ENCODE results near the gene PIGU. TPM values are rescaled to one million over a fixed set of nuclear protein-coding genes. Genes with fewer than 3 reads are reported as not detected.
"Not testable (repeated sequence)": the region's sequence is repeated elsewhere in the genome, so short reads cannot be mapped to it uniquely, and the experiment has no call there.

PIGU gene
- total RNA-seq, 1 donor from 2014 or later, result 12.3 TPM

DNA sequence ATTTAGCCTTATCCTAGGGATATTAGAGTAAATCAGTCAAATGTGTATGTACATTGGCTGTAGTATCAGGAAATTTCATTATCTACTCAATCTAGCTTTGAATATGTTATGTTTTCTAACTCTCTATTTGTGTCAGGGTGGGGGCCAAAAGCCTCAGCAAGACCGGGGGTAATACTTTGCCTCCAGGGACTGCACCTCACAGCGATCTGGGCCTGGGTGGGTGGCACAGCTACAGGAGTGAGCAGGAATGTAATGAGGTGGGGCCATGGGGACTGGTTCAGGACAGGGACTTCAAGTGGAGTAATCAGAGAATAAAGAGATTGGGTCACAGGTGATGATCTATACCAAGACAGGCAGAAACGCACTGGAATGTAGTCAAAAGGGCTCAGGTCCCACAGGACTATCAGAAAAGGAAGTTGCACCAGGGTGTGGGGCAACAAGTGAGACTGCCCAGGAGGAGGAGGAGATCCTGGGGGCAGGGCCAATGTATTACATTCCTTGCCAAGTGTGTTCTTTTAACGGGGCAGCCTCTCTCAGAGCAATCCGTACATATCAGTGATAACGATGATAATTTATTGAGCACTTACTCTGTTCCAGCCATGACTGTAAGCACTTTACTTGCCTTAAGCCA is 54.0 kb downstream of the PIGU start:
- Histone ChIP-seq H3K9me3 (no peaks in the 10 kb centered on the region), H3K27ac (no peak overlapping the region), H3K36me3 (peaks cover 0 to 5% of the 10 kb centered on the region in 2 donors), H3K4me1 (peaks cover 24% of the 10 kb centered on the region), H3K4me3 (no peak overlapping the region), H3K27me3 (no peaks in the 10 kb centered on the region)
- no peak for DNase-seq (ENCODE audit: extremely low spot score in 2 of 2)
- TF ChIP-seq POLR2A (IDR thresholded peaks at IDR 0.05), result no peak
- no peak for TF ChIP-seq POLR2AphosphoS5 (IDR thresholded peaks at IDR 0.05; ENCODE audit: insufficient read depth in 1 of 2, low read depth in 1 of 2)
- no peak for TF ChIP-seq CTCF (IDR thresholded peaks at IDR 0.05)
- intact Hi-C loops (cut with DNase I), result no loop called here

DNA sequence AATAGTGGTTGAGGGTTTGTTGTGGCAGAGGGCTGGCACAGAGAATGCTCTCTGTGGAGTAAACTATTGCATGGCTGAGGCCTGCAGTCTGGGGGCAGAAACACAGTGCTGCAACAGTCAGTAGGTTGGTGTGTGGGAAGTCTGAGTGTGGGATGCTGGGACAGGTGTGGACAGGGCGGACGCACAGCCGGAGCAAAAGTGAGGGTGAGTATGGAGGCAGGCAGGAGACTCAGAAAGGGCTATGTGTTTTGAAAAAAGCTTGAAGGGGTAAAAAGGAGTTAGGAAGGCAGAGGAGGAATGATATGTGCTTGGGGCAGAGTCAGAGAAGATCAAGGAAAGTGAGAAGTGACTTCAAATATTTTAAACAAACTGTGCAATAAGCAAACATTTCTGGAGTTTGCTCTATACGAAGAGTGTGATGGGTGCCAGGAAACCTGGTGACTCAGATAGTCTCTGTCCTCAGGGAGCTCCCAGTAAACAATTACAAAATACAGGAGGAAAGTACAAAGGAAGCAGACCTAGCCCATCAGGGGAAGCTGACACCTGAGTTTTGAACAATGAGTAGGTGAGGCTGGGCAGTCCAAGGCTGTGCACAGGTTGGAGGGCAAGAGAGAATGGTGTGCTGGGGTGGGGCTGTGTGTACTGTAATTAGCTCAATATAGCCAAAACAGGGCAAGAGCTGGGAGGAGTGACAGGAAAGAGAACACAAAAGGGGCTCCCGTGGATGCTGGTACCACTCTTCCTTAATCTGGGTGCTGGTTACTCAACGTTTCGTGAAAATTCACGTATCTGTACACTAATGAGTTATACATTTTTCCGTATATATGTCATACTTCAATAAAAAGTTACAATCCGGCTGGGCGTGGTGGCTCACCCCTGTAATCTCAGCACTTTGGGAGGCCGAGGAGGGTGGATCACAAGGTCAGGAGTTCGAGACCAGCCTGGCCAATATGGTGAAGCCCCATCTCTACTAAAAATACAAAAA is 55.2 kb downstream of the PIGU start:
- intact Hi-C loops (cut with DNase I), result no loop called here
- TF ChIP-seq CTCF (IDR thresholded peaks at IDR 0.05), result no peak
- no peak for TF ChIP-seq POLR2A (IDR thresholded peaks at IDR 0.05)
- TF ChIP-seq POLR2AphosphoS5 (IDR thresholded peaks at IDR 0.05; ENCODE audit: insufficient read depth in 1 of 2, low read depth in 1 of 2), result peak in 1 of 2 donors; percentile 24
- no peak overlapping the region for H3K4me3 ChIP-seq
- no peak overlapping the region for H3K27ac ChIP-seq
- peaks cover 0 to 5% of the 10 kb centered on the region in 2 donors for H3K36me3 ChIP-seq
- peaks cover 13% of the 10 kb centered on the region for H3K4me1 ChIP-seq
- no peaks in the 10 kb centered on the region for H3K27me3 ChIP-seq
- no peaks in the 10 kb centered on the region for H3K9me3 ChIP-seq
- DNase-seq (ENCODE audit: extremely low spot score in 2 of 2), result no peak

GRCh38 chr20:34621036-34621343 is 55.9 kb downstream of the PIGU start:
- no peak overlapping the region for H3K27ac ChIP-seq
- intact Hi-C loops (cut with DNase I), result no loop called here

GRCh38 chr20:34618676-34619075 is 58.2 kb downstream of the PIGU start:
- H3K27me3 ChIP-seq, result no peaks in the 10 kb centered on the region
- no peak for DNase-seq (ENCODE audit: extremely low spot score in 2 of 2)
- no peak overlapping the region for H3K27ac ChIP-seq
- H3K4me1 ChIP-seq, result no peaks in the 10 kb centered on the region
- intact Hi-C loops (cut with DNase I), result no loop called here
- peaks cover 0 to 8% of the 10 kb centered on the region in 2 donors for H3K36me3 ChIP-seq
- H3K9me3 ChIP-seq, result no peaks in the 10 kb centered on the region
- no peak overlapping the region for H3K4me3 ChIP-seq
- no peak for TF ChIP-seq POLR2A (IDR thresholded peaks at IDR 0.05)
- no peak for TF ChIP-seq CTCF (IDR thresholded peaks at IDR 0.05)
- no peak for TF ChIP-seq POLR2AphosphoS5 (IDR thresholded peaks at IDR 0.05; ENCODE audit: insufficient read depth in 1 of 2, low read depth in 1 of 2)

More at GRCh38 chr20:34621036-34621343, 55.9 kb downstream of the PIGU start:
- H3K27me3 ChIP-seq, result no peaks in the 10 kb centered on the region
- H3K4me3 ChIP-seq, result no peak overlapping the region
- H3K36me3 ChIP-seq, result peaks cover 0 to 5% of the 10 kb centered on the region in 2 donors
- DNase-seq (ENCODE audit: extremely low spot score in 2 of 2), result no peak
- TF ChIP-seq POLR2AphosphoS5 (IDR thresholded peaks at IDR 0.05; ENCODE audit: insufficient read depth in 1 of 2, low read depth in 1 of 2) (no peak), POLR2A (IDR thresholded peaks at IDR 0.05) (no peak), CTCF (IDR thresholded peaks at IDR 0.05) (no peak)
- H3K4me1 ChIP-seq, result peaks cover 13% of the 10 kb centered on the region
- H3K9me3 ChIP-seq, result no peaks in the 10 kb centered on the region

- H3K4me1 ChIP-seq; H3K36me3 ChIP-seq; DNase-seq (ENCODE audit: extremely low spot score in 2 of 2); H3K27me3 ChIP-seq; H3K27ac ChIP-seq; intact Hi-C loops (cut with DNase I); H3K4me3 ChIP-seq; H3K9me3 ChIP-seq: not testable (repeated sequence)
These were observed 60.0 kb downstream of the PIGU start for GRCh38 chr20:34616913-34617312.
